ENCODE results near the gene WBP2NL. TPM values are rescaled to one million over a fixed set of nuclear protein-coding genes. Genes with fewer than 3 reads are reported as not detected.
"Not testable (repeated sequence)": the region's sequence is repeated elsewhere in the genome, so short reads cannot be mapped to it uniquely, and the experiment has no call there.

The WBP2NL gene
- polyA plus RNA-seq (ENCODE audit: low read depth in 6 of 6): 1 to 10 TPM in 4 of 6 donors, under 1 TPM in 2; 0.63 to 3.0 (median 1.2) TPM

- DNase-seq (peak; percentile 92), ATAC-seq (ENCODE audit: low read depth in 2 of 2) (peak; percentile 94)
- Mint-ChIP-seq H3K27ac (peak within 1 kb of the TSS; percentile 94 to 99 (median 96)), H3K36me3 (peaks cover 5 to 7% of the 10 kb centered on the region in 2 donors), H3K4me3 (peak within 1 kb of the TSS; percentile 85 to 100 (median 98)), H3K27me3 (peaks cover 5 to 9% (median 8%) of the 10 kb centered on the region in 3 donors), H3K4me1 (peaks cover 12 to 32% (median 19%) of the 10 kb centered on the region in 3 donors), H3K9me3 (peaks cover 0 to 4% (median 0%) of the 10 kb centered on the region in 7 donors)
Observed at GRCh38 chr22:41998361-41999261, at the start of gene WBP2NL. Gene WBP2NL, plus strand, starts transcription at chr22:41998788. Its CDS starts 31 bp downstream, at chr22:41998819.

DNA sequence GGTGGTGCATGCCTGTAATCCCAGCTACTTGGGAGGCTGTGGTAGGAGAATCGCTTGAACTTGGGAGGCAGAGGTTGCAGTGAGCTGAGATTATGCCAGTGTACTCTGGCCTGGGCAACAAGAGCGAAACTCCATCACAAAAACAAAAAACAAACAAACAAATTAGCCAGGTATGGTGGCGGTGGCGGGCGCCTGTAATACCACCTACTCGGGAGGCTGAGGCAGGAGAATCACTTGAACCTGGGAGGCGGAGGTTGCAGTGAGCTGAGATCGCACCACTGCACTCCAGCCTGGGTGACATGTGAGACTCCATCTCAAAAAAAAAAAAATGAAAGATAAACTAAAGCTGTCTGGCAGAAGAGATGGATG lies 49.7 kb upstream of the WBP2NL start:
- H3K4me3 Mint-ChIP-seq: peak overlapping the region in 2 of 8 donors; percentile 46 to 86
- H3K9me3 Mint-ChIP-seq; H3K27me3 Mint-ChIP-seq; ATAC-seq (ENCODE audit: low read depth in 2 of 2); DNase-seq; H3K36me3 Mint-ChIP-seq: not testable (repeated sequence)
- peaks cover 40 to 50% (median 47%) of the 10 kb centered on the region in 3 donors for H3K4me1 Mint-ChIP-seq
- peak overlapping the region in 2 of 6 donors; percentile 36 to 77 for H3K27ac Mint-ChIP-seq

DNA sequence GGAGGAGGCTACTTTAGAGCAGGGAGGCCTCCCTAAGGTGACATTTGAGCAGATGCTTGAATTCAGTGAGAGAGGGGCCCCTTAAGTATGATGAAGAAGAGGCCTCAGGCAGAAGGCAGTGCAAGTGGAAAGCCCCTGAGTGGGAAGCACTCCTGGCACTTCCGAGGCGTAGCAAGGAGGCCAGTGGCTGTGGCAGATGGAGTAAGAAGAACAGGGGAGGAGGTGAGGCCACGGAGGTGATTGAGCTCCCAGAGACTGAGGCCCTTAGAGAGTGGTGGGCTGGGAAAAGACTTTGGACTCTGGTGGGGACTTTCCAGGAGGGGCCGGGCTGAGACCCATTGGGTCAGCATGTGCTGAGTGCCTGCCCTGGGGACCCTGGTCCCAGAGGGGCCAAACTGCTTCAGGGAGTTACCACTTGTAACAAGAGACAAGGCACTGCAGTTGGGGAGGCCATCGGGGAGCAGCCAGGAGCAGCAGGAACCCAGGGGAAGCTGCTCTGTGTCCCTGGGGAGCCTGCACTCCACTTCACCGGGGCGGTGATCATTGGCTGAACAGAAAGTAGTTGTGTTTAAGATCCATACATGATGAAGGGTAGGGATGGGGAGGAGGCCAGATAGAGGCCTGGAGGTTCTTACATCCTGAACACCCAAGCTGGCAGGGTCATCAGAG lies 49.2 kb upstream of the WBP2NL start:
- H3K4me3 Mint-ChIP-seq: peak overlapping the region in 5 of 8 donors; percentile 18 to 86 (median 37)
- H3K27ac Mint-ChIP-seq: peak overlapping the region in 5 of 6 donors; percentile 29 to 77 (median 69)
- H3K4me1 Mint-ChIP-seq: peaks cover 40 to 50% (median 47%) of the 10 kb centered on the region in 3 donors
- no peaks in the 10 kb centered on the region for H3K9me3 Mint-ChIP-seq
- H3K36me3 Mint-ChIP-seq: no peaks in the 10 kb centered on the region
- H3K27me3 Mint-ChIP-seq: peaks cover 0 to 6% (median 0%) of the 10 kb centered on the region in 3 donors
- DNase-seq (no peak), ATAC-seq (ENCODE audit: low read depth in 2 of 2) (no peak)

- Mint-ChIP-seq H3K4me3 (peak within 1 kb of the TSS in 3 of 8 donors; percentile 11 to 72 (median 41)), H3K36me3 (no peaks in the 10 kb centered on the region), H3K4me1 (peaks cover 26 to 37% (median 36%) of the 10 kb centered on the region in 3 donors), H3K9me3 (no peaks in the 10 kb centered on the region), H3K27ac (peak within 1 kb of the TSS in 4 of 6 donors; percentile 28 to 81 (median 70)), H3K27me3 (no peaks in the 10 kb centered on the region)
- DNase-seq (peak; percentile 40), ATAC-seq (ENCODE audit: low read depth in 2 of 2) (peak; percentile 85 to 92)
Observed at GRCh38 chr22:41951898-41952474, 46.6 kb upstream of the WBP2NL start, which contains the start of gene SMIM45. Gene SMIM45, plus strand, starts transcription at chr22:41952150.

GRCh38 chr22:41952713-41953112 lies 45.9 kb upstream of the WBP2NL start:
- Mint-ChIP-seq H3K9me3 (no peaks in the 10 kb centered on the region), H3K36me3 (no peaks in the 10 kb centered on the region), H3K4me1 (peaks cover 28 to 37% (median 33%) of the 10 kb centered on the region in 3 donors), H3K4me3 (no peak overlapping the region), H3K27ac (no peak overlapping the region), H3K27me3 (peaks cover 0 to 5% (median under 1%) of the 10 kb centered on the region in 3 donors)
- no peak for DNase-seq
- ATAC-seq (ENCODE audit: low read depth in 2 of 2): no peak

DNA sequence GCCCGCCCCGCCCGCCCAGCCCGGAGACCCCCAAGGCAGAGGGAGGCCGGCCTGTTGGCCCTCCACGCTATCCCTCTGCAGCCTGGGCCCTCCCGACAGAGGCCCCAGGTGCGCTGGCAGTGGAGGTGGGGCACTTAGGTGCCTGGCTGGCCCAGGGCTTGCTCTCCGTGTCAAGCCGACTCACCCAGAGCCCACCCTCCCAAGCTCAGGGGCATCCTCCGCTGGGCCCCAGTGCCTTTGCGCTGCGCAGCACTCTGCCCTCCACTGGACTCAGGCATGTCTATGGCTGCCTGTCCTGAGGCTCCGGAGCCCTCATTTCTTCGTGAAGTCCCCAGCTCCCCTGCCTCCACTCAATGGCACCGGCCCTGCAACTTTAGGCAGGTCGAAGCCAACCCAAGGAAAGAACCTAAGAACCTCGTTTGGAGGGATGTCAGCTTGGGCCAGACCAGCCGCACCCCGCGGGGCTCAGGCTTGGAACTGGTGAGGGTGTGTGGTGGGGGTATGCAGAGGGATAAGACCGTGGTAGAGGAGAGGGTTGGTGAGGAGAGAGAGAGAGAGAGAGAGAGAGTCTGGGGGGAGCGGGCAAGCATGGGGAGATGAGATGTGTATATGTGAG lies 40.5 kb upstream of the WBP2NL start:
- ATAC-seq (ENCODE audit: low read depth in 2 of 2) (peak; percentile 29 to 37), DNase-seq (peak; percentile 21)
- peak overlapping the region in 3 of 8 donors; percentile 29 to 49 (median 43) for H3K4me3 Mint-ChIP-seq

DNA sequence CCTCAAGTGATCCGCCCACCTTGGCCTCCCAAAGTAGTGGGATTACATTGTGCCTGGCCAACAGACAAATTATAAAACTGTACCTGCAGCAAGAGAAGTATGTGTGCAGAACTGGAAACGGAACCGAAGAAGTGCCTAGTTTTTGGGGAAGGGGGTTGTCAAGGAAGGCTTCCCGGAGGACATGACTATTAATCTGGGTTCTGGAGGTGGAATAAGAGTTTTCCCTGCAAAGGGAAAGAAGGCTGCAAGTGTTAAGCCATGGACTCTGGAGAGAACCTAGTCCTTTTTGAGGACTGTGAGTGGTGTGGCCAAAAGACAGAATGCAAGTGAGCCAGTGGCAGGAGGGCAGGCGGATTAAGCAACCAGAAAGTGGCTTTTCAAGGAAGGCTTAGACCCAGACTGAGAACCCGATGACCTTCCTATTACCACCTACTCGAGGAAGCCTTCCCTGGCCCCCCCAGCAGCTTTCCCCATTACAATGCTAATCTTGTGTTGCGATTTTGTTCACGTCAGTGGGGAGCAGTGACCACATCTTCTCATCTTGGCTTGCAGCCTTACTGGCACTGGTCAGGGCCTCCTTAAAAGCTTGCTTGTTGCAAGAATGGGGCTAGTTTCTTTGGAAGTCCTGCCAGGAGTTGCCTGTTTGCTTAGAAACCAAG lies 35.0 kb upstream of the WBP2NL start:
- Mint-ChIP-seq H3K4me1 (peaks cover 0 to 9% (median 4%) of the 10 kb centered on the region in 3 donors), H3K36me3 (no peaks in the 10 kb centered on the region), H3K9me3 (peaks cover 0 to 1% (median 0%) of the 10 kb centered on the region in 7 donors), H3K27me3 (peaks cover 0 to 4% (median under 1%) of the 10 kb centered on the region in 3 donors), H3K4me3 (no peak overlapping the region), H3K27ac (no peak overlapping the region)
- DNase-seq (no peak), ATAC-seq (ENCODE audit: low read depth in 2 of 2) (no peak)

More for the DNA sequence above, 40.5 kb upstream of the WBP2NL start:
- Mint-ChIP-seq H3K4me1 (peaks cover 4 to 18% (median 12%) of the 10 kb centered on the region in 3 donors), H3K27me3 (peaks cover 0 to 11% (median 8%) of the 10 kb centered on the region in 3 donors), H3K36me3 (no peaks in the 10 kb centered on the region), H3K27ac (peak overlapping the region in 2 of 6 donors; percentile 14 to 62), H3K9me3 (no peaks in the 10 kb centered on the region)

GRCh38 chr22:41964112-41964491 lies 34.5 kb upstream of the WBP2NL start:
- ATAC-seq (ENCODE audit: low read depth in 2 of 2): no peak
- Mint-ChIP-seq H3K4me1 (peaks cover 0 to 9% (median 4%) of the 10 kb centered on the region in 3 donors), H3K27me3 (peaks cover 0 to 5% (median 5%) of the 10 kb centered on the region in 3 donors), H3K36me3 (no peaks in the 10 kb centered on the region), H3K27ac (no peak overlapping the region), H3K4me3 (no peak overlapping the region), H3K9me3 (peaks cover 0 to 1% (median 0%) of the 10 kb centered on the region in 7 donors)
- no peak for DNase-seq

GRCh38 chr22:41966225-41966606 lies 32.4 kb upstream of the WBP2NL start:
- H3K9me3 Mint-ChIP-seq: peaks cover 0 to 1% (median 0%) of the 10 kb centered on the region in 7 donors
- ATAC-seq (ENCODE audit: low read depth in 2 of 2) (no peak), DNase-seq (no peak)
- no peak overlapping the region for H3K27ac Mint-ChIP-seq
- peaks cover 5 to 15% (median 10%) of the 10 kb centered on the region in 3 donors for H3K27me3 Mint-ChIP-seq
- H3K4me1 Mint-ChIP-seq: peaks cover 0 to 4% (median 0%) of the 10 kb centered on the region in 3 donors
- H3K36me3 Mint-ChIP-seq: no peaks in the 10 kb centered on the region
- H3K4me3 Mint-ChIP-seq: no peak overlapping the region

DNA sequence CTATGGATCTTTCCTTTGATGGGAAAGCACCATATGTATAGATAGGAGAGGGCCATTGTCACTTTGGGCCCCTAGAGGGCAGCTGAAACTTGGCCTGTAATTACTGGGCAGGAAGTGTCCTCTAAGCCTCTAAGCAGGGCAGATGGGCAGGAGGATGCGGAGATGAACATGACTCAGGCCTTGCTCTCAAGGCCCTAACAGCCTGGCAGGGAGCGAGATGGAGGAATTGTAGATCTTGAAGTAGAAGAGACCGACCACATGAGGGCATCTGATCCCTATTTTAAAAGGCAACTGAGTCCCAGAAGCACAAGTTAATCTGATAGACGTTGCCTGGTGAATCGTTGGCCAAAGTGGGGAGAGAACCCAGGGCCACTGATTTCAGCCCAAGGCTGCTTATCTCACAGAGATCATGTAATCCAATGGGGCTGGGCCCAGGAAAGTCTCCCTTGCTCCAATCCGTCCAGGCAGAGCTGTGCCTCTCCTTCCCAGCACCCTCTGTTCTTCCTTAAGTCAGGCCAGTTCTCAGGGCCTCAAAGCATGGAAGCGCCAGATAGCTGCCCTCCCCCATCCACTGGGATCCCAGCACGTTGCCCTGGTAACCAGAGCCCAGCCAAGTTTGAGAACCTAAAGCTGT lies 31.9 kb upstream of the WBP2NL start:
- peak; percentile 56 to 84 for ATAC-seq (ENCODE audit: low read depth in 2 of 2)
- peak overlapping the region in 1 of 8 donors; percentile 15 for H3K4me3 Mint-ChIP-seq
- H3K27ac Mint-ChIP-seq: no peak overlapping the region
- H3K27me3 Mint-ChIP-seq: peaks cover 5 to 20% (median 15%) of the 10 kb centered on the region in 3 donors
- DNase-seq: peak; percentile 41
- peaks cover 0 to 1% (median 0%) of the 10 kb centered on the region in 7 donors for H3K9me3 Mint-ChIP-seq
- H3K36me3 Mint-ChIP-seq: no peaks in the 10 kb centered on the region
- H3K4me1 Mint-ChIP-seq: peaks cover 0 to 4% (median 0%) of the 10 kb centered on the region in 3 donors

DNA sequence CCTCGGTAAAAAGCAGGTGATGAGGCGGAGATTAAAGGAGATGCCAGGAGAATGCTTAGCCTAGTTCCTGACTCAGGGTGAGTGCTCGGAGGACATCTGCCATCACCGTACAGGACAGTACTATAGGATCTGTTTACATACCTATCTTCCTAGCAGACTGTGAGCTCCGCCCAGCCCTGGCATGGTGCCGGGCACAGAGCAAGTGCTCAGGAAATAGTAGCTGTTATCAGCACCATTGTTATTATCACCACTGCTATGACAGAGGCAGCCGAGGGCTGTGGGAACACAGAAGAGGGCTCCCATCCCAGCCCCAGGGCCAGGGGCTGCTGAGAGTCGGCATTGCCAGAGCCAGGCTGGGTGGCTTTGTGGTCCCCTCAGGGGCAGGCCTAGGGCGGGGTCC lies 30.0 kb upstream of the WBP2NL start:
- Mint-ChIP-seq H3K27ac (peak overlapping the region in 1 of 6 donors; percentile 4), H3K36me3 (no peaks in the 10 kb centered on the region), H3K4me3 (no peak overlapping the region), H3K9me3 (peaks cover 0 to 1% (median 0%) of the 10 kb centered on the region in 7 donors), H3K4me1 (peaks cover 0 to 7% (median 0%) of the 10 kb centered on the region in 3 donors), H3K27me3 (peaks cover 16 to 31% (median 28%) of the 10 kb centered on the region in 3 donors)
- no peak for DNase-seq
- no peak for ATAC-seq (ENCODE audit: low read depth in 2 of 2)

All from naive B cell (primary cell).